ENCODE measurements around the gene TTC22. TPM values are rescaled to one million over a fixed set of nuclear protein-coding genes. Genes with fewer than 3 reads are reported as not detected.

Gene TTC22
- polyA plus RNA-seq, 2 of the 4 experiments (the other 2 are of a cell fraction): not detected

GRCh38 chr1:54798769-54799641, 2.1 kb downstream of the TTC22 start:
- DNase-seq (ENCODE audit: low read depth in 1 of 2, low spot score in 1 of 2) (no peak), FAIRE-seq (no peak), ATAC-seq (peak in 1 of 2 experiments; percentile 36; a peak in 1 of 6 replicates)
- TF ChIP-seq ZFP36 (IDR thresholded peaks at IDR 0.05; ENCODE audit: borderline replicate concordance, partially characterized antibody): peak; percentile 51
- no peak for TF ChIP-seq CHD2 (IDR thresholded peaks at IDR 0.05; ENCODE audit: low read length, partially characterized antibody)
- TF ChIP-seq HES2 (IDR thresholded peaks at IDR 0.05): no peak
- TF ChIP-seq JUN (IDR thresholded peaks at IDR 0.05): no peak
- Histone ChIP-seq H3K4me2 (no peak overlapping the region), H3K4me3 (no peak overlapping the region), H3K27ac (no peak overlapping the region), H3K9me3 (no peaks in the 10 kb centered on the region), H3K4me1 (peaks cover 14% of the 10 kb centered on the region)
- CTCF ChIA-PET: no interaction called here
- POLR2A ChIA-PET: no interaction called here
- WGBS (ENCODE audit: missing lambda C conversion rate): 49% methylated on average over 3 of the region's 6 CpGs

DNA sequence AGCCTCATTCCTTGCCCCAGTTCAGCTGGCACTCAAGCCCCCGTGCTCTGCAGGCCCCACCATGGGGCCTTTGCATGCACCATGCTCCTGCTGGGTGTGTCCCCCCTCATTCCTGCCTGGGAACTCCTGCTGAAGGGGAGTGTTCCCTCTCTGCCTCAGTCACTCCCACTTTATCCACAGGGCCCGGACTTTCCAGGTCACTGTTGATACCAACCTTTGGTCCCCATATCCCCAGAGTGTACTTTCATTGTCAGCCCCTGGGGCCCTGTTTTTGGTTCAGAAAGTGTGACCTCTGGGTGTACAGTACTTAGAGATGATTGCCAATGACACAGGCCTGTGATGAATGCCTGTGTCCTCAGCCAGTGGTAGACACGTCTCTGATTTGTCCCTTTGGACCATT, 2.9 kb downstream of the TTC22 start:
- POLR2A ChIA-PET: no interaction called here
- H3K4me3 ChIP-seq: no peak overlapping the region
- H3K4me1 ChIP-seq: peaks cover 14% of the 10 kb centered on the region
- no peak overlapping the region for H3K4me2 ChIP-seq
- 76% methylated on average over 2 of the region's 3 CpGs for WGBS (ENCODE audit: missing lambda C conversion rate)
- CTCF ChIA-PET: no interaction called here
- ATAC-seq: no peak
- DNase-seq (ENCODE audit: low read depth in 1 of 2, low spot score in 1 of 2): no peak
- no peak for FAIRE-seq
- TF ChIP-seq HOXA7 (CRISPR knock-in tag; IDR thresholded peaks at IDR 0.05) (no peak), ZC3H11A (IDR thresholded peaks at IDR 0.05) (no peak), RFX5 (IDR thresholded peaks at IDR 0.05) (no peak), RCOR1 (IDR thresholded peaks at IDR 0.05; ENCODE audit: low read depth, low read length) (no peak), HDAC2 (IDR thresholded peaks at IDR 0.05) (no peak), SREBF2 (IDR thresholded peaks at IDR 0.05) (no peak), CEBPB (IDR thresholded peaks at IDR 0.05) (no peak), CBX2 (IDR thresholded peaks at IDR 0.05; ENCODE audit: borderline replicate concordance, low read depth) (no peak), CBX8 (IDR thresholded peaks at IDR 0.05) (no peak), PHF8 (IDR thresholded peaks at IDR 0.05; ENCODE audit: borderline replicate concordance, low read depth) (no peak), ZFP36 (IDR thresholded peaks at IDR 0.05; ENCODE audit: borderline replicate concordance, partially characterized antibody) (no peak), MAX (IDR thresholded peaks at IDR 0.05) (no peak), HOXB13 (CRISPR knock-in tag; IDR thresholded peaks at IDR 0.05; ENCODE audit: low read depth) (no peak), EHF (CRISPR knock-in tag; IDR thresholded peaks at IDR 0.05) (no peak)
- TF ChIP-seq, protein P1, sequence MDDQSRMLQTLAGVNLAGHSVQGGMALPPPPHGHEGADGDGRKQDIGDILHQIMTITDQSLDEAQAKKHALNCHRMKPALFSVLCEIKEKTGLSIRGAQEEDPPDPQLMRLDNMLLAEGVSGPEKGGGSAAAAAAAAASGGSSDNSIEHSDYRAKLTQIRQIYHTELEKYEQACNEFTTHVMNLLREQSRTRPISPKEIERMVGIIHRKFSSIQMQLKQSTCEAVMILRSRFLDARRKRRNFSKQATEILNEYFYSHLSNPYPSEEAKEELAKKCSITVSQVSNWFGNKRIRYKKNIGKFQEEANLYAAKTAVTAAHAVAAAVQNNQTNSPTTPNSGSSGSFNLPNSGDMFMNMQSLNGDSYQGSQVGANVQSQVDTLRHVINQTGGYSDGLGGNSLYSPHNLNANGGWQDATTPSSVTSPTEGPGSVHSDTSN (IDR thresholded peaks at IDR 0.05): no peak
- TF ChIP-seq, protein P2, sequence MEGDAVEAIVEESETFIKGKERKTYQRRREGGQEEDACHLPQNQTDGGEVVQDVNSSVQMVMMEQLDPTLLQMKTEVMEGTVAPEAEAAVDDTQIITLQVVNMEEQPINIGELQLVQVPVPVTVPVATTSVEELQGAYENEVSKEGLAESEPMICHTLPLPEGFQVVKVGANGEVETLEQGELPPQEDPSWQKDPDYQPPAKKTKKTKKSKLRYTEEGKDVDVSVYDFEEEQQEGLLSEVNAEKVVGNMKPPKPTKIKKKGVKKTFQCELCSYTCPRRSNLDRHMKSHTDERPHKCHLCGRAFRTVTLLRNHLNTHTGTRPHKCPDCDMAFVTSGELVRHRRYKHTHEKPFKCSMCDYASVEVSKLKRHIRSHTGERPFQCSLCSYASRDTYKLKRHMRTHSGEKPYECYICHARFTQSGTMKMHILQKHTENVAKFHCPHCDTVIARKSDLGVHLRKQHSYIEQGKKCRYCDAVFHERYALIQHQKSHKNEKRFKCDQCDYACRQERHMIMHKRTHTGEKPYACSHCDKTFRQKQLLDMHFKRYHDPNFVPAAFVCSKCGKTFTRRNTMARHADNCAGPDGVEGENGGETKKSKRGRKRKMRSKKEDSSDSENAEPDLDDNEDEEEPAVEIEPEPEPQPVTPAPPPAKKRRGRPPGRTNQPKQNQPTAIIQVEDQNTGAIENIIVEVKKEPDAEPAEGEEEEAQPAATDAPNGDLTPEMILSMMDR (IDR thresholded peaks at IDR 0.05): no peak
- no peak overlapping the region for H3K27ac ChIP-seq
- no peaks in the 10 kb centered on the region for H3K9me3 ChIP-seq

- ATAC-seq (no peak), FAIRE-seq (no peak), DNase-seq (ENCODE audit: low read depth in 1 of 2, low spot score in 1 of 2) (no peak)
- no peak for TF ChIP-seq NFE2L2 (conservative IDR thresholded peaks at IDR 0.05; ENCODE audit: low read length)
- no peak for TF ChIP-seq ZSCAN20 (CRISPR knock-in tag; IDR thresholded peaks at IDR 0.05)
- TF ChIP-seq CHD4 (IDR thresholded peaks at IDR 0.05; ENCODE audit: borderline replicate concordance): no peak
- TF ChIP-seq HOXA7 (CRISPR knock-in tag; IDR thresholded peaks at IDR 0.05): no peak
- TF ChIP-seq FOSL2 (IDR thresholded peaks at IDR 0.05): no peak
- no peak for TF ChIP-seq FOSL2 (CRISPR knock-in tag; IDR thresholded peaks at IDR 0.05)
- no peak for TF ChIP-seq ESRRA (IDR thresholded peaks at IDR 0.05; ENCODE audit: borderline replicate concordance, low read length)
- TF ChIP-seq SREBF2 (IDR thresholded peaks at IDR 0.05): no peak
- TF ChIP-seq SMC3 (IDR thresholded peaks at IDR 0.05): no peak
- no peak for TF ChIP-seq RFX5 (IDR thresholded peaks at IDR 0.05)
- no peak for TF ChIP-seq MAX (IDR thresholded peaks at IDR 0.05)
- no peak for TF ChIP-seq RCOR1 (IDR thresholded peaks at IDR 0.05; ENCODE audit: low read depth, low read length)
- TF ChIP-seq ZC3H11A (IDR thresholded peaks at IDR 0.05): no peak
- TF ChIP-seq POLR2AphosphoS2 (conservative IDR thresholded peaks at IDR 0.05; ENCODE audit: low read length): no peak
- WGBS (ENCODE audit: missing lambda C conversion rate): 97% methylated on average over 2 of the region's 2 CpGs
- H3K4me2 ChIP-seq: no peak overlapping the region
- H3K27ac ChIP-seq: no peak overlapping the region
- peaks cover 14% of the 10 kb centered on the region for H3K4me1 ChIP-seq
- ChIA-PET POLR2A (no interaction called here), CTCF (no interaction called here)
- H3K9me3 ChIP-seq: no peaks in the 10 kb centered on the region
- no peak overlapping the region for H3K4me3 ChIP-seq
Measured at GRCh38 chr1:54796902-54797301, 4.2 kb downstream of the TTC22 start.

Measured in A549 (cell line).